GM23248 (cell line): ENCODE measurements around the gene CDK12.

Experiments used
- EZH2 ChIP-seq: fragments of 200-600 bp; sonication (generic); IDR thresholded peaks from 2 replicates; pipeline ENCODE4 v1.6.1; 2018; ENCODE audit warnings: antibody characterized with exemption, mild to moderate bottlenecking; ENCODE audit not compliant: insufficient read depth, poor library complexity, severe bottlenecking
- EZH2phosphoT487 ChIP-seq: fragments of 200-600 bp; sonication (generic); IDR thresholded peaks from 2 replicates; pipeline ENCODE4 v1.6.1; 2018; ENCODE audit warnings: antibody characterized with exemption, moderate library complexity, mild to moderate bottlenecking, low read depth; ENCODE audit not compliant: insufficient read depth

DNA sequence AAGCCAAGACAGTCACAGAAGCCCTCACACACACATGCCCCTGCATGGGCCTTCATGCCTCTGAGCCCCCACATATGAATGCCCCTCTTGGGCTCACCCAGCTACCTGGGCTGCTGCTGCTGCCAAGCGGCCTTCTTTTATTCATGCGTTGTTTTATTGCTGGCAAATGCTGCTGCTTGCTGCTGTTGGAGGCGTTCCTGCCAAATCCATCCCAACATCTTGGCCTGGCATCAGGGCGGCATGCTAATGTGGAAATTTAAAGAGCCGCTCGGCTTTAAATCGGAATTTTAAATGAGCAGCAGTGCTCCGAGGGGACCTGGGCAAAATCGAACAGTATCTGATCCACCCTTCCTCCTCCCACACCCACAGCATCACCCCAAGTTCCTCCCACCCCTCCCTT lies 107.4 kb downstream of the CDK12 start:
- TF ChIP-seq EZH2 (no peak), EZH2phosphoT487 (no peak)
